Central memory CD8-positive, alpha-beta T cell (primary cell): Measurements from ENCODE around the gene FADS6.
A peak's percentile ranks its signal among the peaks of the same experiment; 100 is the strongest.
"Not testable (repeated sequence)": the region's sequence is repeated elsewhere in the genome, so short reads cannot be mapped to it uniquely, and the experiment has no call there.

Experiments used
- ATAC-seq: fragments of 150-1000 bp; cut with Tn5 transposase; replicated peaks from 2 replicates; pipeline ENCODE4 v1.10.0; 2022; ENCODE audit warnings: mild to moderate bottlenecking, moderate FRiP score, moderate number of reproducible peaks; ENCODE audit not compliant: poor library complexity, severe bottlenecking; ENCODE audit errors: extremely low read depth
- DNase-seq, 2 donors: peaks; one replicate each; pipeline ENCODE4 v3.0.0; 2021; ENCODE audit warnings: low spot score in 2 of 2
- H3K27ac Mint-ChIP-seq: one replicate; pipeline ENCODE4 v1.8.0; 2022; ENCODE audit warnings: low read depth, mild to moderate bottlenecking, moderate library complexity, mixed read lengths
- H3K27me3 Mint-ChIP-seq: one replicate; pipeline ENCODE4 v1.8.0; 2022; ENCODE audit warnings: mixed read lengths
- H3K36me3 Mint-ChIP-seq: one replicate; pipeline ENCODE4 v1.8.0; 2022; ENCODE audit warnings: mild to moderate bottlenecking, moderate library complexity, mixed read lengths; ENCODE audit not compliant: insufficient read depth
- H3K4me1 Mint-ChIP-seq: one replicate; pipeline ENCODE4 v1.8.0; 2022; ENCODE audit warnings: mixed read lengths
- H3K4me3 Mint-ChIP-seq: one replicate; pipeline ENCODE4 v1.8.0; 2022; ENCODE audit warnings: mild to moderate bottlenecking, moderate library complexity, mixed read lengths
- H3K9me3 Mint-ChIP-seq: one replicate; pipeline ENCODE4 v1.8.0; 2022; ENCODE audit warnings: mixed read lengths

Gene FADS6

GRCh38 chr17:74875977-74876593, 17.3 kb downstream of the FADS6 start:
- Mint-ChIP-seq H3K4me1 (peaks cover 21% of the 10 kb centered on the region), H3K27ac (no peak overlapping the region), H3K27me3 (no peaks in the 10 kb centered on the region), H3K9me3 (no peaks in the 10 kb centered on the region), H3K4me3 (no peak overlapping the region), H3K36me3 (peaks cover 10% of the 10 kb centered on the region)
- ATAC-seq, result no peak
- no peak for DNase-seq

- peaks cover 8% of the 10 kb centered on the region for H3K36me3 Mint-ChIP-seq
- DNase-seq, result no peak
Observed at GRCh38 chr17:74875155-74875976, 18.1 kb downstream of the FADS6 start.

GRCh38 chr17:74874615-74875037, 18.8 kb downstream of the FADS6 start:
- H3K36me3 Mint-ChIP-seq, result peaks cover 8% of the 10 kb centered on the region
- DNase-seq, result no peak
- no peaks in the 10 kb centered on the region for H3K9me3 Mint-ChIP-seq
- no peak for ATAC-seq
- H3K27me3 Mint-ChIP-seq, result no peaks in the 10 kb centered on the region
- H3K27ac Mint-ChIP-seq, result peak overlapping the region; percentile 98
- H3K4me1 Mint-ChIP-seq, result peaks cover 26% of the 10 kb centered on the region
- no peak overlapping the region for H3K4me3 Mint-ChIP-seq

More at GRCh38 chr17:74875155-74875976, 18.1 kb downstream of the FADS6 start:
- ATAC-seq, result no peak
- Mint-ChIP-seq H3K9me3 (no peaks in the 10 kb centered on the region), H3K27ac (no peak overlapping the region), H3K4me1 (peaks cover 25% of the 10 kb centered on the region), H3K4me3 (no peak overlapping the region), H3K27me3 (no peaks in the 10 kb centered on the region)

GRCh38 chr17:74873874-74874614, 19.4 kb downstream of the FADS6 start:
- Mint-ChIP-seq H3K36me3 (peaks cover 8% of the 10 kb centered on the region), H3K27me3 (no peaks in the 10 kb centered on the region), H3K4me1 (peaks cover 26% of the 10 kb centered on the region), H3K27ac (peak overlapping the region; percentile 98), H3K9me3 (no peaks in the 10 kb centered on the region), H3K4me3 (peak overlapping the region; percentile 77)
- no peak for ATAC-seq
- DNase-seq, result no peak

GRCh38 chr17:74873037-74873873, 20.2 kb downstream of the FADS6 start:
- ATAC-seq, result peak; percentile 98
- H3K4me3 Mint-ChIP-seq, result peak overlapping the region; percentile 77

GRCh38 chr17:74872313-74873036, 21.0 kb downstream of the FADS6 start, which contains the start of gene FDXR:
Gene FDXR, minus strand, starts transcription at chr17:74872994. Its CDS starts 50 bp downstream, at chr17:74872944.
- H3K4me1 Mint-ChIP-seq, result peaks cover 26% of the 10 kb centered on the region
- ATAC-seq (peak; percentile 4), DNase-seq (no peak)
- H3K27me3 Mint-ChIP-seq, result no peaks in the 10 kb centered on the region
- no peaks in the 10 kb centered on the region for H3K9me3 Mint-ChIP-seq
- H3K4me3 Mint-ChIP-seq, result peak within 1 kb of the TSS; percentile 77
- peaks cover 6% of the 10 kb centered on the region for H3K36me3 Mint-ChIP-seq
- H3K27ac Mint-ChIP-seq, result peak within 1 kb of the TSS; percentile 98

More at GRCh38 chr17:74873037-74873873, 20.2 kb downstream of the FADS6 start:
- peak overlapping the region; percentile 98 for H3K27ac Mint-ChIP-seq
- peaks cover 26% of the 10 kb centered on the region for H3K4me1 Mint-ChIP-seq
- DNase-seq, result peak; percentile 98 to 99
- peaks cover 8% of the 10 kb centered on the region for H3K36me3 Mint-ChIP-seq
- H3K9me3 Mint-ChIP-seq, result no peaks in the 10 kb centered on the region
- H3K27me3 Mint-ChIP-seq, result no peaks in the 10 kb centered on the region

GRCh38 chr17:74871356-74872076, 21.9 kb downstream of the FADS6 start:
- Mint-ChIP-seq H3K4me1 (peaks cover 26% of the 10 kb centered on the region), H3K27me3 (no peaks in the 10 kb centered on the region)

GRCh38 chr17:74870512-74870911, 22.9 kb downstream of the FADS6 start:
- Mint-ChIP-seq H3K27me3 (no peaks in the 10 kb centered on the region), H3K36me3 (peaks cover 6% of the 10 kb centered on the region), H3K9me3 (no peaks in the 10 kb centered on the region), H3K4me3 (no peak overlapping the region), H3K4me1 (peaks cover 26% of the 10 kb centered on the region), H3K27ac (no peak overlapping the region)
- ATAC-seq (no peak), DNase-seq (no peak)

More at GRCh38 chr17:74871356-74872076, 21.9 kb downstream of the FADS6 start:
- H3K27ac Mint-ChIP-seq, result no peak overlapping the region
- no peaks in the 10 kb centered on the region for H3K9me3 Mint-ChIP-seq
- H3K36me3 Mint-ChIP-seq, result peaks cover 6% of the 10 kb centered on the region
- H3K4me3 Mint-ChIP-seq, result peak overlapping the region; percentile 77
- ATAC-seq, result no peak
- no peak for DNase-seq

DNA sequence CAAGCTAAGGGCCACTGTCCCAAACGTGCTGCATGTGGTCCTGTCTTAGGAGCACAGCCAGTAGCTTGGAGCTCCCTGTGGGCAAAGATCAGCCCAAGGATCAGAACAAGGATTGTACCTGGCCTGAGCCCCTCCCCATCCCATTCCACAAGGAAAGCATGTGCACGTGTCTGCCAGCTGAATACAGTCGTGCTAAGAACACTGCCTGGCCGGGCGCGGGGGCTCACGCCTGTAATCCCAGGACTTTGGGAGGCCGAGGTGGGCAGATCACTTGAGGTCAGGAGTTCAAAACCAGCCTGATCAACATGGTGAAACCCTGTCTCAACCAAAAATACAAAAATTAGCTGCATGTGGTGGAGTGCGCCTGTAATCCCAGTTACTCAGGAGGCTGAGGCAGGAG, 23.4 kb downstream of the FADS6 start:
- DNase-seq, H3K36me3 Mint-ChIP-seq, ATAC-seq, H3K27me3 Mint-ChIP-seq, H3K27ac Mint-ChIP-seq, H3K4me3 Mint-ChIP-seq, H3K9me3 Mint-ChIP-seq: not testable (repeated sequence)
- H3K4me1 Mint-ChIP-seq, result peaks cover 28% of the 10 kb centered on the region

DNA sequence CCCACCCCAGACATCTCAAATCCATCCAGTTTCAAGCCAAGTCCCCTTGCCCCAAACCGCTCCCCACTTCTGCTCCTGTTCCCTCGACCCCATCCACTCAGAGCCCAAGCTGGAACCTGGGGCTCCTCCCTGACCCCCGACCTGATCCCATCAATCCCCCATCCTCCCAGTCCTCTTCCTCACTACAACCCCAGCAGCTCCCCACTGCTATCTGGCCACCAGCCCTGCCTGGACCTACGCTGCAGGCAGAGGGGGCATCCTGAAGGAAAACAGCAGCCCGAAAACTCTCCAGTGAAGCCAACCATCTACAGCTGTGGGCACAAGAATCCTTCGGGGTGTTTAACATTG, 24.6 kb downstream of the FADS6 start:
- ATAC-seq, result no peak
- DNase-seq, result no peak
- Mint-ChIP-seq H3K9me3 (no peaks in the 10 kb centered on the region), H3K36me3 (peaks cover 9% of the 10 kb centered on the region), H3K27ac (no peak overlapping the region), H3K27me3 (no peaks in the 10 kb centered on the region), H3K4me1 (peaks cover 30% of the 10 kb centered on the region), H3K4me3 (no peak overlapping the region)

DNA sequence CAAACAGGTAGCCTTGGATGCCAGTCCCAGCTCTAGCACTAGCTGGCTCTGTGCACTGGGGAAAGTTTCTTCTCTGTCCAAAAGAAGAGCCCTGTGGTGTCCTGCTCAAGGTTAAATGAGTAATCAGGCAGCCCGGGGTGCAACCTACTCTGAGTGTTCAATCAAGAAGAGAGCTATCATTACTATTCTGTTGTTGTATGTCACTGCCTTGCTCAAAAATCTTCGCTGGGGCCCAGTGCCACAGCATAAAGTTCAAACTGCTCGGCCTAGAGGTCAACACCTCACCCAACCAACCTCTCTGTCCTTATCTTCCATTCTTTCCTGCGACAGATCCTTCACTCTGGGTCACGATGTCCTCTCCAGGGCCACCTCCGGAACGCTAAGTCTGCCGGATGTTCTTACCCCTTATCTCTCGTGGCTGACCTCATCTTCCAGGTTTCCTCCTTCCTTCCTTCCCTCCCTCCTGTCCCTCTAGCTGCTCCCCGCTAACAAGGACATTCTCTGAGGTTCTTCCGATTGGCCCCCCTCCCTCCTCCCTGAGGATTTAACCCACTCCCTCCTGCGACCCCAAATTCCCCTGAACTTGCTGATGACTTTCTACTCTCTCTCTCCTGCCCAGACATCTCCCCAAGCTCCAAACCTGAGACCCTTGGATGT, 25.1 kb downstream of the FADS6 start:
- no peak overlapping the region for H3K4me3 Mint-ChIP-seq
- peaks cover 27% of the 10 kb centered on the region for H3K4me1 Mint-ChIP-seq
- peaks cover 9% of the 10 kb centered on the region for H3K36me3 Mint-ChIP-seq
- no peak overlapping the region for H3K27ac Mint-ChIP-seq
- ATAC-seq (no peak), DNase-seq (no peak)
- no peaks in the 10 kb centered on the region for H3K9me3 Mint-ChIP-seq
- H3K27me3 Mint-ChIP-seq, result no peaks in the 10 kb centered on the region
